HL-60 (cell line): Measurements from ENCODE around the gene TEX13A.

Experiments used
- GABPA ChIP-seq: IDR thresholded peaks from 2 replicates; pipeline ENCODE4 v1.6.1; 2012; ENCODE audit warnings: low read depth
- POLR2AphosphoS5 ChIP-seq: IDR thresholded peaks from 2 replicates; pipeline ENCODE4 v1.6.1; 2012; ENCODE audit warnings: low read depth
- TF ChIP-seq, protein P1 (sequence below): IDR thresholded peaks from one replicate; pipeline ENCODE4 v1.5.1; 2011; ENCODE audit warnings: low read length, control low read depth, inconsistent platforms; ENCODE audit not compliant: insufficient read depth
- TF ChIP-seq, protein P2 (sequence below): IDR thresholded peaks from 2 replicates; pipeline ENCODE4 v1.6.1; 2012; ENCODE audit warnings: low read depth; ENCODE audit not compliant: insufficient replicate concordance

DNA sequence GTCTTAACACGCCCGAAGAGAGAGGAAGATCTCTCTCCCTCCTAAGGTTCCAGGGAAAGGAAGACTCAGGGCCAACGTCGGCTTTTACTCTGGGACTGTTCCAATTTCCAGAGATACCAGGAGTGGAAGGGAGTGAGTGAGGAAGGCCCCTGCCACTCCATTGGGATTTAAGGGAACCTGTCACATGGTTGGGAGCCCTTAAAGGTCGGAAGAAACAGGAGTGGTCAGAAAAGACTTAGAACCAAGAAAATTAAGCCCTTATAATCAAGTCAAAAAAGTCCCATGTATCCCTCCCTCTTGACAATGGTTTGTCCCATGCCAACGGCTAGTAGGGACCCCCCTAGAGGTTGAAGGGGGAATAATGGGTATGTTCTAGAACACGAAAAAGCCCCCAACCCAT, at the start of gene TEX13A:
- no peak for TF ChIP-seq GABPA
- TF ChIP-seq, protein P1, sequence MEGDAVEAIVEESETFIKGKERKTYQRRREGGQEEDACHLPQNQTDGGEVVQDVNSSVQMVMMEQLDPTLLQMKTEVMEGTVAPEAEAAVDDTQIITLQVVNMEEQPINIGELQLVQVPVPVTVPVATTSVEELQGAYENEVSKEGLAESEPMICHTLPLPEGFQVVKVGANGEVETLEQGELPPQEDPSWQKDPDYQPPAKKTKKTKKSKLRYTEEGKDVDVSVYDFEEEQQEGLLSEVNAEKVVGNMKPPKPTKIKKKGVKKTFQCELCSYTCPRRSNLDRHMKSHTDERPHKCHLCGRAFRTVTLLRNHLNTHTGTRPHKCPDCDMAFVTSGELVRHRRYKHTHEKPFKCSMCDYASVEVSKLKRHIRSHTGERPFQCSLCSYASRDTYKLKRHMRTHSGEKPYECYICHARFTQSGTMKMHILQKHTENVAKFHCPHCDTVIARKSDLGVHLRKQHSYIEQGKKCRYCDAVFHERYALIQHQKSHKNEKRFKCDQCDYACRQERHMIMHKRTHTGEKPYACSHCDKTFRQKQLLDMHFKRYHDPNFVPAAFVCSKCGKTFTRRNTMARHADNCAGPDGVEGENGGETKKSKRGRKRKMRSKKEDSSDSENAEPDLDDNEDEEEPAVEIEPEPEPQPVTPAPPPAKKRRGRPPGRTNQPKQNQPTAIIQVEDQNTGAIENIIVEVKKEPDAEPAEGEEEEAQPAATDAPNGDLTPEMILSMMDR: no peak
- TF ChIP-seq POLR2AphosphoS5: no peak
- TF ChIP-seq, protein P2, sequence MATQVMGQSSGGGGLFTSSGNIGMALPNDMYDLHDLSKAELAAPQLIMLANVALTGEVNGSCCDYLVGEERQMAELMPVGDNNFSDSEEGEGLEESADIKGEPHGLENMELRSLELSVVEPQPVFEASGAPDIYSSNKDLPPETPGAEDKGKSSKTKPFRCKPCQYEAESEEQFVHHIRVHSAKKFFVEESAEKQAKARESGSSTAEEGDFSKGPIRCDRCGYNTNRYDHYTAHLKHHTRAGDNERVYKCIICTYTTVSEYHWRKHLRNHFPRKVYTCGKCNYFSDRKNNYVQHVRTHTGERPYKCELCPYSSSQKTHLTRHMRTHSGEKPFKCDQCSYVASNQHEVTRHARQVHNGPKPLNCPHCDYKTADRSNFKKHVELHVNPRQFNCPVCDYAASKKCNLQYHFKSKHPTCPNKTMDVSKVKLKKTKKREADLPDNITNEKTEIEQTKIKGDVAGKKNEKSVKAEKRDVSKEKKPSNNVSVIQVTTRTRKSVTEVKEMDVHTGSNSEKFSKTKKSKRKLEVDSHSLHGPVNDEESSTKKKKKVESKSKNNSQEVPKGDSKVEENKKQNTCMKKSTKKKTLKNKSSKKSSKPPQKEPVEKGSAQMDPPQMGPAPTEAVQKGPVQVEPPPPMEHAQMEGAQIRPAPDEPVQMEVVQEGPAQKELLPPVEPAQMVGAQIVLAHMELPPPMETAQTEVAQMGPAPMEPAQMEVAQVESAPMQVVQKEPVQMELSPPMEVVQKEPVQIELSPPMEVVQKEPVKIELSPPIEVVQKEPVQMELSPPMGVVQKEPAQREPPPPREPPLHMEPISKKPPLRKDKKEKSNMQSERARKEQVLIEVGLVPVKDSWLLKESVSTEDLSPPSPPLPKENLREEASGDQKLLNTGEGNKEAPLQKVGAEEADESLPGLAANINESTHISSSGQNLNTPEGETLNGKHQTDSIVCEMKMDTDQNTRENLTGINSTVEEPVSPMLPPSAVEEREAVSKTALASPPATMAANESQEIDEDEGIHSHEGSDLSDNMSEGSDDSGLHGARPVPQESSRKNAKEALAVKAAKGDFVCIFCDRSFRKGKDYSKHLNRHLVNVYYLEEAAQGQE: no peak
